ENCODE measurements around the gene FUT8.
A peak's percentile ranks its signal among the peaks of the same experiment; 100 is the strongest.

FUT8 gene

DNA sequence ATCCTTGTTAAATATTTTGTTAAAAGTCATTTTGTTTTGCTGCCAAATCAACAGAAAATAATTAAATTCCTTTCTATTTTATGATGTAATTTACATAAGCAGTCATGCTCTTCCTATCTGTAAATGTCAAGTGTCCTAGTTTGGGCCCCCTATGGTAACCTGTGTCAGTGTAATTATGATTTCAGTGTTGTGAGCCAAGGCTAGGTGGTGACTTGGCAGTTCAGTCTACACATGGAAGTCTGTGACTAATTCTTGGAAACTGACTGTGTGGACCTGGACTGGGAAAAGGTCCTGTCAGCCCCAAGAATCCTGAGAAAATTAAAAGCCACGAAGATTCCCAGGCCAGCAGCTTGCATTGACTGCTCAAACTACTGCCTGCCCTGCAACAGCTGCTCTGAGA is 371.0 kb downstream of the FUT8 start:
- DNase-seq = no peak

GRCh38 chr14:65784574-65784973 is 372.0 kb downstream of the FUT8 start:
- no peak for DNase-seq

GRCh38 chr14:65787461-65787860 is 374.9 kb downstream of the FUT8 start:
- DNase-seq = no peak

GRCh38 chr14:65788876-65789275 is 376.3 kb downstream of the FUT8 start:
- DNase-seq = no peak

GRCh38 chr14:65789363-65789762 is 376.8 kb downstream of the FUT8 start:
- DNase-seq = peak; percentile 91 to 97

- peak; percentile 78 to 87 for DNase-seq
Observed at GRCh38 chr14:65790172-65790815, 377.8 kb downstream of the FUT8 start.

DNA sequence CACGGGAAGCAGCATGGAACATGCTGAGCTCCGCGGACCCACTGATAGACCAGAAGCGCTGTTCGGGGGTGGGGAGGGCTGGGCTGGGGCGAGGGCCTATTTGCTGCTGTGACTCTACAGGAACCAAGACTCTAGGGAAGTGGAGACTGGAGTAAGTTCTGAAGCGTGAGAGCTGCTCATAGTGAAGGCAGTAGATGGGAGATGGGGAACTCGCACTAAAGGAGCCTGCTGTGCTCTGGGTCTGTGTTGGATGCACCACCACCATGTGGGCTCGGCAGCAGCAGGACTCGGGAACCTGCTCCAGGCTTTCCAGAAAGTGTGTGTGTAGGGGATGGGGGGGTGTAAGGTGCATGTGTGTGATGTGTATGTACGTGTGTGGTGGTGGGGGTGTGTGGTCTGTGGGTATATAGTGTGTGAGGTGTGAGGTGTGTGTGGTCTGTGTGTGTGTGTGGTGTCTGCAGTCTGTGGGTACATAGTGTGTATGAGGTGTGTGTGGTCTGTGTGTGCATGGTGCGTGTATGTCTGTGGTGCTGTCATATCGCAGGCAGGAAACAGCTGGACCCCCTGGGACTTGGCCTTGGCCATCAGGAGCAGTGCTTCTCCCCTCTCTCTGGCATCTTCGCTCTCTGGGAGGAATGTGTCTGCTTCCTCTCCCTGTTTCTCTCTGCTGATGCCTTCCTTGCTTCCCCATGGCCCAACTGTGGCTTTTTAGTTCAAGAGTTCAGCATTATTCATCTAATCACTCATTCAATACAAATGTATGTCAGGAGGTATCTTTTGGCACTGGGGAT is 378.9 kb downstream of the FUT8 start:
- peak in 1 of 2 experiments; percentile 20 for DNase-seq

DNA sequence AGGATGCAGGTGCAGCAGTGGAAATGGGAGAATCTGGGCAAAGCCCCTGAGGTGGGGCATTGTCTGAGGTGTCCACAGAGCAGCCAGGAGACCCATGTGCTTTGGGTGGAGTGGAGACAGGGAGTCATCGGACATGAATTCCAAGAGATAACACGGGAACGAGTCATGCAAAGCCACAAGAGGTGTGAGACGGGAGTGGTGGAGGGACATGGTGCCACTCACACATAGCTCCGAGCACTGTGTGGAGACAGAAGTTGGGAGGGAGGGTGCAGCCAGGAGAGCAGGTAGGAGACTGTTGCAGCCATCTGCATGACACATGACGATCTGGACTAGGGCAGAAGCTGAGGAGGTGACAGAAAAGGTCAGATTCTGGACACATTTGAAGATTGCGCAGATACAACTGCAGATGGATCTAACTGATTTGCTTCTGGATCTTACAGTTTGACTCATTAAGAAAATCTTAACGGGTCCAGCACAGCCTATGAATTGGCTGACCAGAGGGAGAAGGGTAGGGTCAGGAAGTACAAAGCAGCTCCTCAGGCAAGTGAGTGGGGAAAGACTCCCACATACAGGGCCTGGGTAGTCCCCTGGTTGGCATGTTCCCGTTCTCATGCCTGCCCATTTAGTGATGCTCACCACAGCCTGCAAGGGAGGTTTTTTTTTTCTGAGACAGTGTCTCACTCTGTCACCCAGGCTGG is 379.8 kb downstream of the FUT8 start:
- DNase-seq = no peak
